Melanocyte of skin (primary cell): ENCODE measurements around the gene SMG1. TPM values are rescaled to one million over a fixed set of nuclear protein-coding genes. Genes with fewer than 3 reads are reported as not detected.

Experiments used
- total RNA-seq, 2 donors: library from RNA; depleted of rRNA; stranded (reverse); fragments of >200 nt; gene quantifications; 2 replicates each; pipeline ENCODE4 v1.2.3, GENCODE V29; 2012

SMG1 gene
- total RNA-seq, result 10 to 100 TPM; 87.2 to 96.0 TPM

DNA sequence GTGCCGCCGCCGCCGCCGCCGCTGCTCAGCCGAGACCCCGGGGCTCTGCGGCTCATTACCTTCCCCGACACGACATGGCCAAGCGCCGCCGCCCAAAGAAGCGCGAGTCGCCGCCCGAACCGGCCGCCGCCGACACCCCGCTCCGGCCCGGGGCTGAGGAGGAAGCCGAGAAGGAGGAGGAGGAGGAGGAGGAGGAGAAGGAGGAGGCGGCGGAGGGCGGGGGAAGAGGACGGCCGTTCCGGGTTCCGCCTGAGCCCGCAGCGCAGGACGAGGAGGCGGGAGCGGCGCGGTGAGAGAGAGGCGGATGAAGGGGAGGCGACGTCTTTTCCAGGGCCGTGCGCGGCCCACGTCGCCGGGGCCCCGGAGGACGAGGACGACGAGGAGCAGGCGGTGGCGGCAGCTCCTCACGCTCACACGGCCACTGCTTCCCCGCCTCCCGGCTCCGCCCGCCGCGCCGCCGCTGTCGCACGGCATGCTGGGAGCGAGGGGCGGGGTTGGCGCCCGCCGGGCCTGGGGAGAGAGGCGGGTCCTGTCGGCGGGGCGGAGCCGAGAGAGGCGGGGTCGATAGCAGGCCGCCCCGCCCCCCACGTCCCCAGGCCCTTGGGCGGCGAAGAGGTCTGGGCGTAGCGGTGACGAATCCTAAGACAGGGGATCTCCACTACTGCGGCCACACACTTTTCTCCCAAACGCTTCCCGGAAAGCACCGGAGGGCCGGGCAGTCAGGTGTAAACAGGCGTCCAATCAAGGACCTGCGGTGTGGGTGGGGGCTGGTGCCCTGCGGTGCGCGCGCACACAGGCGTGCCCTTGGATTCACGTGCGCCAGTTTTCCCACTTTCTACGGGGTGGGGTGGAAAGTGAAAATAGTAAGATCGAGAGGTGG, at the start of gene SMG1:
TSS of gene SMG1 (minus strand) at position 423 of the 880 bp plus-strand sequence. CDS start at position 56, 367 bp downstream.

DNA sequence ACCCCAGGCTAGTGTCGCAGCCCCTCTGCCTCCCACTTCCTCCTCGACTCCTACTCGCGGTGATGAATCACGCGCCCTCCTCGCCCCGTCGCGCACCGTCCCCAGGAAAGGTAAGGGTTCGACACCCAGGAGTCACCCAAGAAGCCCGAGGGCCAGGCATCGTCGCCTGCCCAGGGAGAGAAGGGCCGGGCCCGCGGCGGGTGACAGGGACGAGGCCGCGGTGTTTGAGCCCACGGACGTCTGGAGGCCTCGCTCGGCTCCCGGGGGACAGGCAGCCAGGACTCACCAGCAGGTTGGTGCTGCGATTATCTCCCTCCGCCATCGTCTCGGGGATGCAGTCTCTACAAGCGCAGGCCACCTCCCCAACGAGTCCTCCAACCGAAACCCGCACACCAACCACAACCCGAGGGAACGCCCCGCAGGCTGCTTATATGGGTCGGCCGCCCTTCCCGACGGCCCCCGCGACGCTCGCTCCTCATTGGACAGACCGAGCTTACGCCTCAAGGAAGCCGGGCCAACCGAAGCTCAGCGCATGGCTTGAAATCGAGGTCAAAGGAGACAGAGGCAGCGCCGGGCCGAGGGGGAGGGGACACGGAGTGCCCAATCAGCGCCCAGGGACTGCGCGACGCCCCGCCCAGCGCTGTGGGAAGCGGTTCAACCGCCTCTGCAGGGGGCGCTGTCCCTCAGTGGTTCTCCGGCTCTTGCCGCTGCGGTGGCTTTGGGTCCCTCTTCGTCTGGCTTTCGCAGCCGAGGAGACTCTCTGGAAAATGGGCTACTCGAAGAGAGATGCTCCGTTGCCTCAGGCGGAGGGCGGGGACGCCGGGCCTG, 124.8 kb downstream of the SMG1 start, which contains the start of gene ARL6IP1:
TSS of gene ARL6IP1 (minus strand) at position 405 of the 828 bp plus-strand sequence. CDS start at position 322, 83 bp downstream.

DNA sequence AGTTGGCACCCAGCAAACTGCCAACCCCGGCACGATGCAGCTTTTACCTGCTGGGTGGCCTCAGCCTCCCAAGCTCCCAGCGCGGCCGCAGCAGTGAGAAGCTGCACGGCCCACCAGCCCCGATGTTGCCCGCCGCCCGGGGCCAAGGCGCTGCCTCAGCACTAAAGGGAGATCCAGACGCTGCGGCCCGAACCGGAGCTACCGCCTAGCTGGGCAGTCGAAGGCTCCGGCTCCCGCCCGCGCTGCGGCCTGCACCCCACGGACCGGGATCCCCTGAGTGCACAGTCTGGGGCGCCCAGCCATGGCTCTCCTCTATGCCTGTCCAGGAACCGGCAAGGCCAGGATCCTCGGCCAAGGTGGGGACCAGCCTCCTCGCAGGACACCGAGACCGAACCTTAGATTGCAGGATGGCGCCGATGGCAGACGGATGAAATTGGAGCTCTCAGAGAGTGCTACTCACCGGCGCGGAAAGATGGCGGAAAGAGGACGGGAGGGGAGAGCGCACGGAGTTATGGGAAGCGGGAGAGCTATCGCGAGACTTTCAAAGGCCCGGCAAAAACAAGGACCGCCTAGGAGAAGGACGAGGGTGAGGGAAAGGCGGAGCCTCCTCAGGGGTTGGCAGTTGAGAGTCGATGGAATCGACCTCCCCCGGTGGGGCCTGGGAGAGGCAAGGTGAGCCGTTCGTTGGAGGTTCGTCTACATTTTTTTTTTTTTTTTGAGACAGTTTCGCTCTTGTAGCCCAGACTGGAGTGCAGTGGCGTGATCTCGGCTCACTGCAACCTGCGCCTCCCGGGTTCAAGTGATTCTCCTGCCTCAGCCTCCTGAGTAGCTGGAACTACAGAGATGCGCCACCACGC, 136.1 kb downstream of the SMG1 start, which contains the start of gene RPS15A:
TSS of gene RPS15A (minus strand) at position 485 of the 857 bp plus-strand sequence. CDS start 1,221 bp downstream, outside the sequence.

Other genes starting within 250 kb of the SMG1 start
- gene RPS15A, start 136.1 kb downstream of the SMG1 start, total RNA-seq, result 100 to 1,000 TPM; 453 to 843 TPM
- gene ARL6IP1, start 124.9 kb downstream of the SMG1 start, total RNA-seq, result 100 to 1,000 TPM; 401 to 524 TPM
- gene TMC7, start 57.5 kb upstream of the SMG1 start, total RNA-seq, result under 1 TPM; 0.67 to 0.69 TPM
- 10 to 100 TPM; 12.3 to 23.1 TPM for gene COQ7, start 141.2 kb upstream of the SMG1 start, total RNA-seq
- gene ITPRIPL2, start 187.6 kb upstream of the SMG1 start, total RNA-seq, result 10 to 100 TPM; 28.0 to 28.6 TPM
- gene SYT17, start 241.8 kb upstream of the SMG1 start, total RNA-seq, result under 1 TPM in 1 of 2 donors, not detected in 1; under 0.01 TPM